Endometrial microvascular endothelial cells (primary cell): ENCODE results near the gene ZDHHC11B. TPM values are rescaled to one million over a fixed set of nuclear protein-coding genes. Genes with fewer than 3 reads are reported as not detected.

ENCODE experiments used
- in situ Hi-C: cut with HindIII; loops from 2 replicates; pipeline ENCODE4 v1.10.0; 2017; ENCODE audit warnings: low sequenced_read_pairs, low pct_unique_long_range_greater_than_20kb; ENCODE audit errors: inconsistent ontology term
- total RNA-seq: library from RNA; depleted of rRNA; stranded (reverse); fragments of >200 nt; gene quantifications from one replicate; pipeline ENCODE4 v1.2.3, GENCODE V29; 2015; ENCODE audit errors: inconsistent ontology term

ZDHHC11B gene
- total RNA-seq, 1 donor from 2014 or later = not detected

GRCh38 chr5:670396-671270 lies 113.9 kb downstream of the ZDHHC11B start:
- in situ Hi-C loops = no loop called here

- in situ Hi-C loops = loop anchor here (10.0 kb wide), 1 partner anchor 235 kb away; no protein-coding TSS in a partner anchor
Observed at GRCh38 chr5:669842-670395, 114.6 kb downstream of the ZDHHC11B start.

GRCh38 chr5:669111-669841 lies 115.3 kb downstream of the ZDHHC11B start:
- in situ Hi-C loops = loop anchor here (10.0 kb wide), 1 partner anchor 236 kb away; no protein-coding TSS in a partner anchor

- in situ Hi-C loops = loop anchor here (10.0 kb wide), 1 partner anchor 236 kb away; no protein-coding TSS in a partner anchor
Observed at GRCh38 chr5:668283-668995, 116.1 kb downstream of the ZDHHC11B start.

GRCh38 chr5:666816-667498 lies 117.6 kb downstream of the ZDHHC11B start:
- in situ Hi-C loops = loop anchor here (10.0 kb wide), 1 partner anchor 238 kb away; no protein-coding TSS in a partner anchor

GRCh38 chr5:665956-666711 lies 118.4 kb downstream of the ZDHHC11B start:
- in situ Hi-C loops = loop anchor here (10.0 kb wide), 1 partner anchor 239 kb away; no protein-coding TSS in a partner anchor

GRCh38 chr5:665541-665955 lies 119.0 kb downstream of the ZDHHC11B start:
- in situ Hi-C loops = loop anchor here (10.0 kb wide), 1 partner anchor 239 kb away; no protein-coding TSS in a partner anchor

GRCh38 chr5:664994-665360 lies 119.6 kb downstream of the ZDHHC11B start:
- in situ Hi-C loops = loop anchor here (10.0 kb wide), 1 partner anchor 240 kb away; no protein-coding TSS in a partner anchor

- in situ Hi-C loops = loop anchor here (10.0 kb wide), 1 partner anchor 240 kb away; no protein-coding TSS in a partner anchor
Observed at GRCh38 chr5:664343-664993, 120.1 kb downstream of the ZDHHC11B start.

GRCh38 chr5:663436-664342 lies 120.8 kb downstream of the ZDHHC11B start:
- in situ Hi-C loops = loop anchor here (10.0 kb wide), 1 partner anchor 241 kb away; no protein-coding TSS in a partner anchor

- in situ Hi-C loops = loop anchor here (10.0 kb wide), 1 partner anchor 242 kb away; no protein-coding TSS in a partner anchor
Observed at GRCh38 chr5:662751-663435, 121.6 kb downstream of the ZDHHC11B start.

- in situ Hi-C loops = loop anchor here (10.0 kb wide), 1 partner anchor 243 kb away; no protein-coding TSS in a partner anchor
Observed at GRCh38 chr5:661891-662750, 122.4 kb downstream of the ZDHHC11B start.

GRCh38 chr5:660491-661030 lies 124.0 kb downstream of the ZDHHC11B start:
- in situ Hi-C loops = loop anchor here (10.0 kb wide), 1 partner anchor 244 kb away; no protein-coding TSS in a partner anchor
